Caco-2 (cell line): ENCODE results near the gene RPRML. TPM values are rescaled to one million over a fixed set of nuclear protein-coding genes. Genes with fewer than 3 reads are reported as not detected.

ENCODE experiments used
- BruUV-seq: library from RNA; stranded (reverse); fragments of 400-500 nt; replicated peaks from 2 replicates; lab custom pipeline; 2021; lab: Mats Ljungman, UMichigan
- CTCF ChIA-PET: fragments of 300-600 bp; sonication (Branson Sonifier 250); formaldehyde crosslinking; loops from one replicate; lab custom pipeline; 2022; ENCODE audit warnings: antibody characterized with exemption; lab: Charles Lee
- POLR2A ChIA-PET: fragments of 300-600 bp; sonication (Branson Sonifier 250); formaldehyde crosslinking; loops from one replicate; lab custom pipeline; 2022; ENCODE audit warnings: antibody characterized with exemption; lab: Charles Lee
- DNase-seq, 2 experiments: peaks; one replicate each; pipeline versions ENCODE4 v3.0.0 to v3.0.0-alpha.2; 2020 to 2022
- H3K27me3 ChIP-seq: replicated peaks from 2 replicates; pipeline ENCODE4 v1.6.0; 2011; ENCODE audit warnings: low read length; ENCODE audit not compliant: control insufficient read depth, insufficient read depth
- H3K36me3 ChIP-seq: 2 replicates; pipeline ENCODE4 v1.5.1; 2011; ENCODE audit warnings: low read length; ENCODE audit not compliant: control insufficient read depth, insufficient read depth
- H3K4me1 ChIP-seq: fragments of 250-450 bp; sonication (Bioruptor Pico); 2 replicates; pipeline ENCODE4 v1.5.1; 2020; ENCODE audit warnings: mild to moderate bottlenecking
- H3K4me3 ChIP-seq: 2 replicates; pipeline ENCODE4 v1.5.1; 2011; ENCODE audit warnings: low read depth, mild to moderate bottlenecking, control low read depth, low read length
- H3K9me3 ChIP-seq: fragments of 250-450 bp; sonication (Bioruptor Pico); 2 replicates; pipeline ENCODE4 v1.5.1; 2020; ENCODE audit warnings: mild to moderate bottlenecking, moderate library complexity
- H3K27ac Mint-ChIP-seq: one replicate; pipeline ENCODE4 v1.8.0; 2022; ENCODE audit warnings: mixed read lengths; ENCODE audit not compliant: unreplicated experiment
- H3K27me3 Mint-ChIP-seq: one replicate; pipeline ENCODE4 v1.8.0; 2022; ENCODE audit warnings: mixed read lengths; ENCODE audit not compliant: insufficient read depth, unreplicated experiment
- H3K36me3 Mint-ChIP-seq: one replicate; pipeline ENCODE4 v1.8.0; 2022; ENCODE audit warnings: mild to moderate bottlenecking, mixed read lengths; ENCODE audit not compliant: insufficient read depth, unreplicated experiment
- H3K4me1 Mint-ChIP-seq: one replicate; pipeline ENCODE4 v1.8.0; 2022; ENCODE audit warnings: low read depth, mixed read lengths; ENCODE audit not compliant: unreplicated experiment
- H3K4me3 Mint-ChIP-seq: one replicate; pipeline ENCODE4 v1.8.0; 2022; ENCODE audit warnings: mild to moderate bottlenecking, moderate library complexity, mixed read lengths; ENCODE audit not compliant: unreplicated experiment
- H3K9me3 Mint-ChIP-seq: one replicate; pipeline ENCODE4 v1.8.0; 2022; ENCODE audit warnings: mixed read lengths; ENCODE audit not compliant: unreplicated experiment
- CTCF ChIP-seq, 2 experiments: fragments of 200-600 bp in 1 of 2; IDR thresholded peaks; 1 replicate in 1 of 2; 2 replicates in 1 of 2; pipeline versions ENCODE4 v1.5.1 to v1.8.0; 2011 to 2022; ENCODE audit warnings: antibody characterized with exemption in 1 of 2, control low read depth in 1 of 2, inconsistent platforms in 1 of 2, low read depth in 1 of 2, low read length in 1 of 2, mild to moderate bottlenecking in 1 of 2, moderate library complexity in 1 of 2; ENCODE audit not compliant: insufficient read depth in 1 of 2, severe bottlenecking in 1 of 2, unreplicated experiment in 1 of 2
- intact Hi-C: fragments of 100-400 bp; cut with micrococcal nuclease; formaldehyde crosslinking; loops from one replicate; pipeline ENCODE4 v1.10.0; 2022; ENCODE audit not compliant: unreplicated experiment
- microRNA-seq: library from miRNA; unstranded; fragments of <30 nt; microRNA quantifications from one replicate; pipeline ENCODE4 v1.2.0, GENCODE V29; 2022
- total RNA-seq: library from RNA; stranded (reverse); gene quantifications from 2 replicates; pipeline ENCODE4 v1.2.3, GENCODE V29; 2022

Gene RPRML
- total RNA-seq, 1 experiment from 2014 or later = not detected

GRCh38 chr17:46929413-46929812, 49.6 kb downstream of the RPRML start:
- H3K4me1 Mint-ChIP-seq = peaks cover 15% of the 10 kb centered on the region
- Histone ChIP-seq H3K36me3 (peaks cover 7% of the 10 kb centered on the region), H3K9me3 (no peaks in the 10 kb centered on the region), H3K27me3 (no peaks in the 10 kb centered on the region), H3K4me3 (no peak overlapping the region), H3K4me1 (peaks cover 13% of the 10 kb centered on the region)
- H3K36me3 Mint-ChIP-seq = peaks cover 58% of the 10 kb centered on the region
- no peak overlapping the region for H3K27ac Mint-ChIP-seq
- intact Hi-C loops = no loop called here
- no peaks in the 10 kb centered on the region for H3K27me3 Mint-ChIP-seq
- no peak for TF ChIP-seq CTCF (IDR thresholded peaks at IDR 0.05; ENCODE audit: insufficient read depth in 1 of 2, low read depth in 1 of 2, low read length in 1 of 2, severe bottlenecking in 1 of 2, unreplicated experiment in 1 of 2)
- CTCF ChIA-PET = no interaction called here
- POLR2A ChIA-PET = no interaction called here
- H3K9me3 Mint-ChIP-seq = no peaks in the 10 kb centered on the region
- H3K4me3 Mint-ChIP-seq = no peak overlapping the region
- DNase-seq = no peak
- no TSS peak for BruUV-seq

- Histone ChIP-seq H3K36me3 (peaks cover 7% of the 10 kb centered on the region), H3K9me3 (no peaks in the 10 kb centered on the region), H3K27me3 (no peaks in the 10 kb centered on the region), H3K4me1 (peaks cover 18% of the 10 kb centered on the region), H3K4me3 (no peak overlapping the region)
- H3K4me1 Mint-ChIP-seq = peaks cover 15% of the 10 kb centered on the region
- no peaks in the 10 kb centered on the region for H3K9me3 Mint-ChIP-seq
- H3K36me3 Mint-ChIP-seq = peaks cover 51% of the 10 kb centered on the region
- CTCF ChIA-PET = no interaction called here
- no peaks in the 10 kb centered on the region for H3K27me3 Mint-ChIP-seq
- TF ChIP-seq CTCF (IDR thresholded peaks at IDR 0.05; ENCODE audit: insufficient read depth in 1 of 2, low read depth in 1 of 2, low read length in 1 of 2, severe bottlenecking in 1 of 2, unreplicated experiment in 1 of 2) = no peak
- DNase-seq = no peak
- H3K27ac Mint-ChIP-seq = no peak overlapping the region
- BruUV-seq = no TSS peak
- intact Hi-C loops = no loop called here
- no peak overlapping the region for H3K4me3 Mint-ChIP-seq
- POLR2A ChIA-PET = no interaction called here
These were observed 50.4 kb downstream of the RPRML start for GRCh38 chr17:46928467-46929261.

Small RNA genes lying within 50 kb of the gene (microRNA-seq; reads per million reads assigned to microRNA genes)
- gene MIR5089 = not detected

Other genes starting within 250 kb of the RPRML start
- 8.7 and 8.8 TPM in 2 replicates for gene WNT3, start 160.6 kb downstream of the RPRML start, total RNA-seq
- gene WNT9B, start 127.7 kb downstream of the RPRML start, total RNA-seq = not detected in 2 replicates
- gene GOSR2, start 56.1 kb downstream of the RPRML start, total RNA-seq = 84.0 and 84.1 TPM in 2 replicates
- gene CDC27, start 210.0 kb upstream of the RPRML start, total RNA-seq = 92.6 and 104 TPM in 2 replicates
- gene MYL4, start 230.1 kb upstream of the RPRML start, total RNA-seq = 0.39 TPM in 1 of 2 replicates, not detected in the other